ENCODE results near the gene NKAIN2. TPM values are rescaled to one million over a fixed set of nuclear protein-coding genes. Genes with fewer than 3 reads are reported as not detected.

The NKAIN2 gene
- total RNA-seq, 2 donors from 2014 or later = 0.29 TPM; not detected in 1

GRCh38 chr6:124512431-124512830, 708.8 kb downstream of the NKAIN2 start:
- Mint-ChIP-seq H3K36me3 (ENCODE audit: low read depth) (no peaks in the 10 kb centered on the region), H3K9me3 (no peaks in the 10 kb centered on the region), H3K27ac (no peak overlapping the region), H3K27me3 (ENCODE audit: insufficient read depth) (no peaks in the 10 kb centered on the region), H3K4me3 (no peak overlapping the region), H3K4me1 (peaks cover 1% of the 10 kb centered on the region)
- H3K36me3 ChIP-seq (ENCODE audit: control insufficient read depth, insufficient read depth, low read length) = no peaks in the 10 kb centered on the region
- TF ChIP-seq CTCF (conservative IDR thresholded peaks at IDR 0.05) = no peak
- H3K27ac ChIP-seq (ENCODE audit: low read depth, low read length) = no peak overlapping the region
- no peaks in the 10 kb centered on the region for H3K27me3 ChIP-seq (ENCODE audit: control insufficient read depth, insufficient read depth, low read length, poor library complexity, severe bottlenecking)
- no peak for DNase-seq
- WGBS, 2 experiments (ENCODE audit: insufficient coverage in 1 of 2, insufficient read length in 1 of 2) = 94% methylated on average over 2 of the region's 2 CpGs; no CpG with 5 or more reads in 1 of the 2 experiments
- H3K9me3 ChIP-seq (ENCODE audit: control insufficient read depth, low read length) = no peaks in the 10 kb centered on the region
- H3K4me1 ChIP-seq (ENCODE audit: control insufficient read depth, insufficient read depth, low read length) = no peaks in the 10 kb centered on the region
- no peak overlapping the region for H3K4me3 ChIP-seq (ENCODE audit: low read length)
- H3K9ac ChIP-seq (ENCODE audit: extremely low read depth, low read length, poor library complexity, severe bottlenecking) = no peak overlapping the region

- Mint-ChIP-seq H3K4me1 (peaks cover 5% of the 10 kb centered on the region), H3K9me3 (no peaks in the 10 kb centered on the region), H3K36me3 (ENCODE audit: low read depth) (no peaks in the 10 kb centered on the region), H3K27me3 (ENCODE audit: insufficient read depth) (no peaks in the 10 kb centered on the region), H3K4me3 (no peak overlapping the region), H3K27ac (no peak overlapping the region)
- Histone ChIP-seq H3K9me3 (ENCODE audit: control insufficient read depth, low read length) (no peaks in the 10 kb centered on the region), H3K27me3 (ENCODE audit: control insufficient read depth, insufficient read depth, low read length, poor library complexity, severe bottlenecking) (no peaks in the 10 kb centered on the region), H3K4me3 (ENCODE audit: low read length) (no peak overlapping the region), H3K4me1 (ENCODE audit: control insufficient read depth, insufficient read depth, low read length) (no peaks in the 10 kb centered on the region), H3K36me3 (ENCODE audit: control insufficient read depth, insufficient read depth, low read length) (no peaks in the 10 kb centered on the region), H3K9ac (ENCODE audit: extremely low read depth, low read length, poor library complexity, severe bottlenecking) (no peak overlapping the region), H3K27ac (ENCODE audit: low read depth, low read length) (no peak overlapping the region)
- no peak for DNase-seq
- 51% methylated on average over 2 of the region's 2 CpGs; no CpG with 5 or more reads in 1 of the 2 experiments for WGBS, 2 experiments (ENCODE audit: insufficient coverage in 1 of 2, insufficient read length in 1 of 2)
- no peak for TF ChIP-seq CTCF (conservative IDR thresholded peaks at IDR 0.05)
Measured at GRCh38 chr6:124517339-124517738, 713.7 kb downstream of the NKAIN2 start.

GRCh38 chr6:124520514-124520913, 716.8 kb downstream of the NKAIN2 start:
- H3K27me3 Mint-ChIP-seq (ENCODE audit: insufficient read depth) = no peaks in the 10 kb centered on the region
- Histone ChIP-seq H3K4me3 (ENCODE audit: low read length) (no peak overlapping the region), H3K36me3 (ENCODE audit: control insufficient read depth, insufficient read depth, low read length) (no peaks in the 10 kb centered on the region), H3K9me3 (ENCODE audit: control insufficient read depth, low read length) (no peaks in the 10 kb centered on the region), H3K27me3 (ENCODE audit: control insufficient read depth, insufficient read depth, low read length, poor library complexity, severe bottlenecking) (no peaks in the 10 kb centered on the region), H3K27ac (ENCODE audit: low read depth, low read length) (no peak overlapping the region), H3K4me1 (ENCODE audit: control insufficient read depth, insufficient read depth, low read length) (no peaks in the 10 kb centered on the region), H3K9ac (ENCODE audit: extremely low read depth, low read length, poor library complexity, severe bottlenecking) (no peak overlapping the region)
- H3K36me3 Mint-ChIP-seq (ENCODE audit: low read depth) = no peaks in the 10 kb centered on the region
- no peaks in the 10 kb centered on the region for H3K9me3 Mint-ChIP-seq
- peaks cover 5% of the 10 kb centered on the region for H3K4me1 Mint-ChIP-seq
- no peak for TF ChIP-seq CTCF (conservative IDR thresholded peaks at IDR 0.05)
- DNase-seq = no peak
- H3K27ac Mint-ChIP-seq = no peak overlapping the region
- 92 to 93% methylated on average over 2 to 4 of the region's 4 CpGs for WGBS, 2 experiments (ENCODE audit: insufficient coverage in 1 of 2, insufficient read length in 1 of 2)
- no peak overlapping the region for H3K4me3 Mint-ChIP-seq
